ENCODE measurements around the gene ZG16. TPM values are rescaled to one million over a fixed set of nuclear protein-coding genes. Genes with fewer than 3 reads are reported as not detected.

The ZG16 gene
- total RNA-seq, 1 donor from 2014 or later = not detected

- Histone ChIP-seq H3K27me3 (ENCODE audit: low read depth) (no peaks in the 10 kb centered on the region), H3K4me3 (peak overlapping the region; percentile 69), H3K4me1 (peaks cover 60% of the 10 kb centered on the region), H3K36me3 (peaks cover 21% of the 10 kb centered on the region), H3K9me3 (no peaks in the 10 kb centered on the region), H3K27ac (peak overlapping the region; percentile 86)
- peak; percentile 60 for TF ChIP-seq CTCF (IDR thresholded peaks at IDR 0.05)
- DNase-seq (peak; percentile 92), ATAC-seq (peak; percentile 41 to 45)
- intact Hi-C loops (cut with DNase I) = no loop called here
Measured at GRCh38 chr16:29807426-29808218, 29.6 kb downstream of the ZG16 start.

GRCh38 chr16:29808219-29808900, 30.3 kb downstream of the ZG16 start:
- H3K27ac ChIP-seq = peak overlapping the region; percentile 86
- no peak for TF ChIP-seq CTCF (IDR thresholded peaks at IDR 0.05)
- ATAC-seq (no peak), DNase-seq (no peak)
- H3K36me3 ChIP-seq = peaks cover 21% of the 10 kb centered on the region
- no peaks in the 10 kb centered on the region for H3K9me3 ChIP-seq
- H3K4me1 ChIP-seq = peaks cover 62% of the 10 kb centered on the region
- peak overlapping the region; percentile 69 for H3K4me3 ChIP-seq
- intact Hi-C loops (cut with DNase I) = no loop called here
- no peaks in the 10 kb centered on the region for H3K27me3 ChIP-seq (ENCODE audit: low read depth)

- intact Hi-C loops (cut with DNase I) = no loop called here
- H3K36me3 ChIP-seq = peaks cover 21% of the 10 kb centered on the region
- TF ChIP-seq CTCF (IDR thresholded peaks at IDR 0.05) = no peak
- peak overlapping the region; percentile 69 for H3K4me3 ChIP-seq
- H3K9me3 ChIP-seq = no peaks in the 10 kb centered on the region
- peak overlapping the region; percentile 86 for H3K27ac ChIP-seq
- DNase-seq = no peak
- no peaks in the 10 kb centered on the region for H3K27me3 ChIP-seq (ENCODE audit: low read depth)
- no peak for ATAC-seq
- H3K4me1 ChIP-seq = peaks cover 57% of the 10 kb centered on the region
Measured at GRCh38 chr16:29809031-29809747, 31.1 kb downstream of the ZG16 start.

- peaks cover 58% of the 10 kb centered on the region for H3K4me1 ChIP-seq
- no peak overlapping the region for H3K4me3 ChIP-seq
- no peaks in the 10 kb centered on the region for H3K9me3 ChIP-seq
- no peak for ATAC-seq
- H3K27me3 ChIP-seq (ENCODE audit: low read depth) = no peaks in the 10 kb centered on the region
- H3K27ac ChIP-seq = peak overlapping the region; percentile 31
- TF ChIP-seq CTCF (IDR thresholded peaks at IDR 0.05) = no peak
- H3K36me3 ChIP-seq = peaks cover 21% of the 10 kb centered on the region
- no peak for DNase-seq
- intact Hi-C loops (cut with DNase I) = no loop called here
Measured at GRCh38 chr16:29809850-29810698, 32.0 kb downstream of the ZG16 start.

GRCh38 chr16:29810699-29811169, 32.7 kb downstream of the ZG16 start:
- Histone ChIP-seq H3K36me3 (peaks cover 21% of the 10 kb centered on the region), H3K27me3 (ENCODE audit: low read depth) (no peaks in the 10 kb centered on the region), H3K9me3 (no peaks in the 10 kb centered on the region), H3K4me3 (peak overlapping the region; percentile 61), H3K4me1 (peaks cover 61% of the 10 kb centered on the region), H3K27ac (peak overlapping the region; percentile 80)
- intact Hi-C loops (cut with DNase I) = no loop called here
- ATAC-seq = no peak
- DNase-seq = no peak
- no peak for TF ChIP-seq CTCF (IDR thresholded peaks at IDR 0.05)
